Neural cell (in vitro differentiated cells): ENCODE results near the gene PPM1L. TPM values are rescaled to one million over a fixed set of nuclear protein-coding genes. Genes with fewer than 3 reads are reported as not detected.

Source experiments
- H2AFZ ChIP-seq: fragments of 200-600, 300-800 bp; sonication (generic), shearing (Covaris generic); 2 replicates; pipeline ENCODE4 v1.6.0; 2014; ENCODE audit warnings: low read depth, mild to moderate bottlenecking, antibody characterized with exemption, low read length, moderate library complexity
- H3F3A ChIP-seq: fragments of 200-600 bp; shearing (Covaris generic); 2 replicates; pipeline ENCODE4 v1.6.1; 2016; ENCODE audit warnings: mild to moderate bottlenecking, moderate library complexity, mixed read lengths, antibody characterized with exemption, low read length; ENCODE audit not compliant: insufficient read depth, poor library complexity, severe bottlenecking
- H3K27ac ChIP-seq: fragments of 200-600, 300-800 bp; sonication (generic), shearing (Covaris generic); 2 replicates; pipeline ENCODE4 v1.5.1; 2014; ENCODE audit warnings: mild to moderate bottlenecking, low read length, moderate library complexity
- H3K27me3 ChIP-seq: fragments of 300-800, 200-600 bp; sonication (generic), shearing (Covaris generic); 2 replicates; pipeline ENCODE4 v1.6.0; 2014; ENCODE audit warnings: mild to moderate bottlenecking, low read depth, low read length, moderate library complexity; ENCODE audit not compliant: insufficient read depth
- H3K36me3 ChIP-seq: fragments of 300-800, 200-600 bp; sonication (generic), shearing (Covaris generic); 2 replicates; pipeline ENCODE4 v1.5.1; 2014; ENCODE audit warnings: mild to moderate bottlenecking, antibody characterized with exemption, low read length, moderate library complexity; ENCODE audit not compliant: insufficient read depth
- H3K4me2 ChIP-seq: fragments of 300-800, 200-600 bp; sonication (generic), shearing (Covaris generic); 2 replicates; pipeline ENCODE4 v1.6.0; 2014; ENCODE audit warnings: mild to moderate bottlenecking, low read length
- H3K4me3 ChIP-seq: fragments of 300-800, 200-600 bp; sonication (generic), shearing (Covaris generic); 2 replicates; pipeline ENCODE4 v1.5.1; 2014; ENCODE audit warnings: mild to moderate bottlenecking, low read length, moderate library complexity
- H3K79me2 ChIP-seq: fragments of 200-600 bp; shearing (Covaris generic); replicated peaks from 2 replicates; pipeline ENCODE4 v1.6.0; 2014; ENCODE audit warnings: mild to moderate bottlenecking, low read length, moderate library complexity; ENCODE audit not compliant: insufficient read depth
- H3K9ac ChIP-seq: fragments of 300-800, 200-600 bp; sonication (generic), shearing (Covaris generic); 2 replicates; pipeline ENCODE4 v1.6.1; 2016; ENCODE audit warnings: mild to moderate bottlenecking, low read length, mixed read lengths
- H3K9me2 ChIP-seq: fragments of 200-600 bp; shearing (Covaris generic); 2 replicates; pipeline ENCODE4 v1.6.1; 2016; ENCODE audit warnings: mild to moderate bottlenecking, low read length, mixed read lengths; ENCODE audit not compliant: insufficient read depth
- H3K9me3 ChIP-seq: fragments of 200-600, 300-800 bp; sonication (generic), shearing (Covaris generic); 2 replicates; pipeline ENCODE4 v1.6.1; 2016; ENCODE audit warnings: mild to moderate bottlenecking, mixed run types, low read length, moderate library complexity, mixed read lengths
- H4K20me1 ChIP-seq: fragments of 200-600 bp; shearing (Covaris generic); 2 replicates; pipeline ENCODE4 v1.6.1; 2016; ENCODE audit warnings: mild to moderate bottlenecking, mixed run types; ENCODE audit not compliant: insufficient read depth
- CTCF ChIP-seq: fragments of 450-650 bp; IDR thresholded peaks from 2 replicates; pipeline ENCODE4 v1.5.1; 2014; ENCODE audit warnings: antibody characterized with exemption, mild to moderate bottlenecking, moderate library complexity; ENCODE audit not compliant: poor library complexity, severe bottlenecking
- EP300 ChIP-seq: fragments of 450-650 bp; conservative IDR thresholded peaks from 2 replicates; pipeline ENCODE4 v1.6.1; 2014; ENCODE audit warnings: antibody characterized with exemption, mild to moderate bottlenecking, moderate library complexity; ENCODE audit not compliant: poor library complexity, severe bottlenecking
- EZH2 ChIP-seq: fragments of 200-600, 300-800 bp; shearing (Covaris generic), sonication (generic); IDR thresholded peaks from 2 replicates; pipeline ENCODE4 v1.6.1; 2014; ENCODE audit warnings: antibody characterized with exemption, low read length, borderline replicate concordance, mild to moderate bottlenecking; ENCODE audit not compliant: insufficient read depth, poor library complexity, severe bottlenecking
- MXI1 ChIP-seq: fragments of 450-650 bp; conservative IDR thresholded peaks from 2 replicates; pipeline ENCODE4 v1.6.1; 2014; ENCODE audit warnings: antibody characterized with exemption, mild to moderate bottlenecking; ENCODE audit not compliant: poor library complexity, severe bottlenecking
- POLR2AphosphoS5 ChIP-seq: IDR thresholded peaks from 2 replicates; pipeline ENCODE4 v1.6.1; 2012
- RAD21 ChIP-seq: fragments of 450-650 bp; conservative IDR thresholded peaks from 2 replicates; pipeline ENCODE4 v1.6.1; 2014; ENCODE audit warnings: antibody characterized with exemption, mild to moderate bottlenecking, moderate library complexity
- REST ChIP-seq: IDR thresholded peaks from 2 replicates; pipeline ENCODE4 v1.6.1; 2012; ENCODE audit warnings: borderline replicate concordance
- SMC3 ChIP-seq: fragments of 450-650 bp; conservative IDR thresholded peaks from 2 replicates; pipeline ENCODE4 v1.6.1; 2014; ENCODE audit warnings: antibody characterized with exemption, mild to moderate bottlenecking, moderate library complexity; ENCODE audit not compliant: poor library complexity
- TAF1 ChIP-seq: IDR thresholded peaks from 2 replicates; pipeline ENCODE4 v1.6.1; 2012; ENCODE audit warnings: low read depth
- polyA plus RNA-seq: library from polyadenylated mRNA; depleted of rRNA; stranded (reverse); fragments of >200 nt; gene quantifications from 2 replicates; pipeline ENCODE4 v1.2.3, GENCODE V29; 2014

PPM1L gene
- polyA plus RNA-seq, 1 donor from 2014 or later: 24.9 TPM

- H4K20me1 ChIP-seq: no peaks in the 10 kb centered on the region
- H3K9ac ChIP-seq: no peak overlapping the region
- no peak overlapping the region for H2AFZ ChIP-seq
- H3K9me2 ChIP-seq: no peaks in the 10 kb centered on the region
- H3K79me2 ChIP-seq: peaks cover 27% of the 10 kb centered on the region
- TF ChIP-seq MXI1 (no peak), REST (no peak)
- no peaks in the 10 kb centered on the region for H3K36me3 ChIP-seq
- H3F3A ChIP-seq: no peaks in the 10 kb centered on the region
- no peaks in the 10 kb centered on the region for H3K27me3 ChIP-seq
- no peak overlapping the region for H3K27ac ChIP-seq
- H3K9me3 ChIP-seq: no peaks in the 10 kb centered on the region
- no peak overlapping the region for H3K4me2 ChIP-seq
- H3K4me3 ChIP-seq: no peak overlapping the region
These were observed 34.7 kb downstream of the PPM1L start for GRCh38 chr3:160790726-160791125.

- H3K9me3 ChIP-seq: no peaks in the 10 kb centered on the region
- peaks cover 20% of the 10 kb centered on the region for H3K79me2 ChIP-seq
- no peak overlapping the region for H2AFZ ChIP-seq
- TF ChIP-seq RAD21 (no peak), TAF1 (no peak), MXI1 (no peak), POLR2AphosphoS5 (no peak), CTCF (no peak), REST (no peak), EZH2 (no peak), SMC3 (no peak), EP300 (no peak)
- H3K9me2 ChIP-seq: no peaks in the 10 kb centered on the region
- H3K9ac ChIP-seq: no peak overlapping the region
- H3K27me3 ChIP-seq: no peaks in the 10 kb centered on the region
- no peak overlapping the region for H3K4me3 ChIP-seq
- H3F3A ChIP-seq: no peaks in the 10 kb centered on the region
- no peak overlapping the region for H3K4me2 ChIP-seq
- H3K27ac ChIP-seq: no peak overlapping the region
- H4K20me1 ChIP-seq: no peaks in the 10 kb centered on the region
- no peaks in the 10 kb centered on the region for H3K36me3 ChIP-seq
These were observed 36.5 kb downstream of the PPM1L start for GRCh38 chr3:160792540-160792939.
